ENCODE measurements around the gene VEGFA. TPM values are rescaled to one million over a fixed set of nuclear protein-coding genes. Genes with fewer than 3 reads are reported as not detected.

Gene VEGFA
- total and polyA plus RNA-seq, 2 of the 8 experiments (the other 6 are each of a cell fraction or from before 2014, with no cell fraction given), result 42.2 to 58.5 TPM

DNA sequence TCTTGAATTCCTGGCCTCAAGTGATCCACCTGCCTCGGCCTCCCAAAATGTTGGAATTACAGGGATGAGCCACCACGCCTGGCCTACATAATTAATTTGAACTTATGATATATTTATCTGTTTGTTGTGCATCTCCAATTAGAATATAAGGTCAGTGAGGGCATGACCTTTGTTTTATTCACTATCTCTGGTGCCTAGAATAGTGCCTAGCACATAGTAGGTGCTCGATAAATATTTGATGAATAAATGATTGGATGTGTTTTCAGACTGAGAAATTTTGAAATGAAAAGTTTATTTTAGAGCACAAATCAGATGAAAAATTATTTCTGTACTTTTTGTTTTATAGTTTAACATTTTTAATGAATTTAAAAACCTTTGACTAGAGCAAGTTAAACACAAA is 19.4 kb upstream of the VEGFA start (continued):
- TF ChIP-seq TAF1 (IDR thresholded peaks at IDR 0.05; ENCODE audit: low read depth, low read length), result no peak
- no peak for TF ChIP-seq JUN (IDR thresholded peaks at IDR 0.05; ENCODE audit: low read depth, low read length)
- TF ChIP-seq KDM1A (IDR thresholded peaks at IDR 0.05; ENCODE audit: borderline replicate concordance, low read length), result no peak
- no peak for TF ChIP-seq HDAC2 (IDR thresholded peaks at IDR 0.05; ENCODE audit: borderline replicate concordance in 1 of 2, low read depth in 2 of 2, low read length in 2 of 2)
- TF ChIP-seq BACH1 (IDR thresholded peaks at IDR 0.05; ENCODE audit: low read length), result no peak
